Parathyroid adenoma (tissue), 2 donors: ENCODE data around the gene KLHL40.

Source experiments
- H2AFZ ChIP-seq: fragments of 300-600 bp; sonication (generic); one replicate; pipeline ENCODE4 v1.7.0; 2017; ENCODE audit warnings: antibody characterized with exemption, mild to moderate bottlenecking
- H3K27ac ChIP-seq: fragments of 300-600 bp; sonication (generic); one replicate; pipeline ENCODE4 v1.7.0; 2017
- H3K27me3 ChIP-seq: fragments of 300-600 bp; sonication (generic); one replicate; pipeline ENCODE4 v1.7.0; 2017; ENCODE audit warnings: low read length; ENCODE audit not compliant: control insufficient read depth, insufficient read depth
- H3K36me3 ChIP-seq: fragments of 300-600 bp; sonication (generic); one replicate; pipeline ENCODE4 v1.7.0; 2017; ENCODE audit warnings: low read length; ENCODE audit not compliant: control insufficient read depth, insufficient read depth
- H3K4me1 ChIP-seq: fragments of 300-600 bp; sonication (generic); one replicate; pipeline ENCODE4 v1.7.0; 2017; ENCODE audit warnings: control low read depth
- H3K4me2 ChIP-seq: fragments of 300-600 bp; sonication (generic); one replicate; pipeline ENCODE4 v1.7.0; 2017; ENCODE audit warnings: low read length
- H3K4me3 ChIP-seq: fragments of 300-600 bp; sonication (generic); one replicate; pipeline ENCODE4 v1.7.0; 2017; ENCODE audit warnings: low read depth, low read length
- H3K79me2 ChIP-seq: fragments of 300-600 bp; sonication (generic); one replicate; pipeline ENCODE4 v1.7.0; 2017; ENCODE audit warnings: control low read depth
- H3K9ac ChIP-seq: fragments of 300-600 bp; sonication (generic); one replicate; pipeline ENCODE4 v1.7.0; 2017; ENCODE audit warnings: mild to moderate bottlenecking
- H3K9me3 ChIP-seq: fragments of 300-600 bp; sonication (generic); one replicate; pipeline ENCODE4 v1.7.0; 2017; ENCODE audit warnings: low read length; ENCODE audit not compliant: control insufficient read depth
- TF ChIP-seq, protein P1 (sequence below): fragments of 300-600 bp; sonication (generic); IDR thresholded peaks from one replicate; pipeline ENCODE4 v1.7.0; 2017; ENCODE audit warnings: antibody characterized with exemption, mild to moderate bottlenecking
- donor health status: primary hyperparathyroidism.

KLHL40 gene

DNA sequence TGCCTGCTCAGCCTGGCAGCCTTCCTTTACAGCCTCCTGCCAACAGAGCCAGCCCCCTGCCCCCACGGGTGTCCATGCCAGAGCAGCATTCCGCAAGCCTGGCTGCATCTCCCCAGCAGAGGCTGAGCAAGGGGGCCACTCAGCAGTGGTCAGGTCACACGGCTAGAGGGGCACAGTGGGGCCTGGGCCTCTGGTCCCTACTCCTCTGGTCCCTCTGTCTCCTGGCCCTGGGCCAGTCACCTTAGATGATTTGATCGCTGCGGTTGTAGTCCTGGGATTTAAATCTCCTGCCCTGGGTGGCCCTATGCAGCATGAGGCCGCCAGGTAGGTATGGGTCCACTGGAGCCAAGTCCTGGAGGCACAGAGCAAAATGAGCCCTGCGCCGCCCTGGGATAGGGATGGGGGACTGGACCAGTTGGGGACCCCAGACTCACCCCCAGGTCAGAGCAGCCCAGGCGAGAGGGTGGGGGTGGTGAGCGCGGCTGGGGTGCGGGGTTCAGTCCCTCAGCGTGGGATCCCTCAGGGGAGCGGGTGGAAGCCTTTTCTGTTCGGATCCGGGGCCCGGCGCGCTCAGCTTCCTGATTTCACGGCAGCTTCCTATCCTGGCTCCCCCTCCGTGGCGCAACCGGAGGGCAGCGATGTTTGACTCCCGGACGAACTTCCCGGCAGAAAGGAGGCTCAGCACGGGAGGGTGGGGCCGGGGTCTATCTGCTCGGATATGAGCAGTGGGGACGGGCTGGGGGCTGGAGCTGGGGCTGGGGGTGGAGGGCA lies 31.6 kb upstream of the KLHL40 start, which contains the start of gene ZBTB47:
TSS of gene ZBTB47 (plus strand) at position 138 of the 771 bp plus-strand sequence. CDS start 4,659 bp downstream, outside the sequence.
- Histone ChIP-seq H3K4me2 (peak within 1 kb of the TSS; percentile 91), H3K79me2 (peaks cover 9% of the 10 kb centered on the region), H3K27ac (peak within 1 kb of the TSS; percentile 79), H2AFZ (peak within 1 kb of the TSS; percentile 83), H3K4me1 (peaks cover 25% of the 10 kb centered on the region), H3K4me3 (peak within 1 kb of the TSS; percentile 73), H3K27me3 (no peaks in the 10 kb centered on the region), H3K9ac (peak within 1 kb of the TSS; percentile 14), H3K36me3 (no peaks in the 10 kb centered on the region), H3K9me3 (no peaks in the 10 kb centered on the region)
- TF ChIP-seq, protein P1, sequence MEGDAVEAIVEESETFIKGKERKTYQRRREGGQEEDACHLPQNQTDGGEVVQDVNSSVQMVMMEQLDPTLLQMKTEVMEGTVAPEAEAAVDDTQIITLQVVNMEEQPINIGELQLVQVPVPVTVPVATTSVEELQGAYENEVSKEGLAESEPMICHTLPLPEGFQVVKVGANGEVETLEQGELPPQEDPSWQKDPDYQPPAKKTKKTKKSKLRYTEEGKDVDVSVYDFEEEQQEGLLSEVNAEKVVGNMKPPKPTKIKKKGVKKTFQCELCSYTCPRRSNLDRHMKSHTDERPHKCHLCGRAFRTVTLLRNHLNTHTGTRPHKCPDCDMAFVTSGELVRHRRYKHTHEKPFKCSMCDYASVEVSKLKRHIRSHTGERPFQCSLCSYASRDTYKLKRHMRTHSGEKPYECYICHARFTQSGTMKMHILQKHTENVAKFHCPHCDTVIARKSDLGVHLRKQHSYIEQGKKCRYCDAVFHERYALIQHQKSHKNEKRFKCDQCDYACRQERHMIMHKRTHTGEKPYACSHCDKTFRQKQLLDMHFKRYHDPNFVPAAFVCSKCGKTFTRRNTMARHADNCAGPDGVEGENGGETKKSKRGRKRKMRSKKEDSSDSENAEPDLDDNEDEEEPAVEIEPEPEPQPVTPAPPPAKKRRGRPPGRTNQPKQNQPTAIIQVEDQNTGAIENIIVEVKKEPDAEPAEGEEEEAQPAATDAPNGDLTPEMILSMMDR: no peak

DNA sequence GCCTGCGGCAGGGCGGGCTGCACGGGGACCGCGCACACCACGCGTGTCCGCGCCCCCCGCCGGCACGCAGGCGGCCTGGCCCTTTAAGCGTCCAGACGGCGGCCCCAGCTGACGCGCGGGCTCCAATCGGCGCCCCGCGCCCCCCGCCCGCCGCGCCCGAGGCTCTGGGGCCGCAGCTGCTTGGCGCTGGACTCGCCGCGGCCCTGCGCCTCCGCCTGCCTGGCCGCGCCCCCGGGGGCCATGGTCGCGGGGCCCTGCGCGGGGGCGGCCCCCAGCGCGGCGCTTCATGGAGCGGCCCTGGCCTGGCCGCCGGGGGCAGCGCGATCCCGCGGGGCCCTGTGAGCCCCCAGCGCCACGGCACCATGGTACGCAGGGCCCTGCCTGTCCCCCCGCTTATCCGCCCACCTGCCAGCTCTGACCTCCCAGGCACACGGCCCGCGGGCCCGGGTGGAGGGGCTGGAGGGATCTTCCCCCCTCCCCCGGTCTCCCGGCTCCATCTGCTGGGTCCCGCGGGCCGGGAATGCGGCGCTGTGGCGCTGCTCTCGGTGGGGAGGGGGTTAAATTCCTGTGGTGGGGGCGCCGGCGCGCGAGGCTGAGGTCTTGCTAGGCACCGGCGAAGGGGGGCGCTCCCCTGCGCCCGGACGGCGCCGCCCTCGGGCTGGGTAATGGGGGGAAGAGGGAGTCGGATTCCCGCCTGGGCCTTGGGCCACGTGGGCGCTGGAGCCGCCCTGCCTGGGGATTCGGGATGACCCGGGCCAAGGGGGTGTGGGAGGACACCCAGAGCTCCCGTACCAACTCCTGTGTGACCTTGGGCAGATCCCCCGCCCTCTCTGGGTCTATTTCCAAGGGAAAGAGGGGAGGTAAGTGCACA lies 30.8 kb upstream of the KLHL40 start:
- peaks cover 9% of the 10 kb centered on the region for H3K79me2 ChIP-seq
- H2AFZ ChIP-seq: peak overlapping the region; percentile 83
- peak overlapping the region; percentile 73 for H3K4me3 ChIP-seq
- H3K9me3 ChIP-seq: no peaks in the 10 kb centered on the region
- TF ChIP-seq, protein P1: peak; percentile 27
- peak overlapping the region; percentile 79 for H3K27ac ChIP-seq
- peaks cover 25% of the 10 kb centered on the region for H3K4me1 ChIP-seq
- peak overlapping the region; percentile 91 for H3K4me2 ChIP-seq
- H3K9ac ChIP-seq: peak overlapping the region; percentile 12
- no peaks in the 10 kb centered on the region for H3K27me3 ChIP-seq
- no peaks in the 10 kb centered on the region for H3K36me3 ChIP-seq

DNA sequence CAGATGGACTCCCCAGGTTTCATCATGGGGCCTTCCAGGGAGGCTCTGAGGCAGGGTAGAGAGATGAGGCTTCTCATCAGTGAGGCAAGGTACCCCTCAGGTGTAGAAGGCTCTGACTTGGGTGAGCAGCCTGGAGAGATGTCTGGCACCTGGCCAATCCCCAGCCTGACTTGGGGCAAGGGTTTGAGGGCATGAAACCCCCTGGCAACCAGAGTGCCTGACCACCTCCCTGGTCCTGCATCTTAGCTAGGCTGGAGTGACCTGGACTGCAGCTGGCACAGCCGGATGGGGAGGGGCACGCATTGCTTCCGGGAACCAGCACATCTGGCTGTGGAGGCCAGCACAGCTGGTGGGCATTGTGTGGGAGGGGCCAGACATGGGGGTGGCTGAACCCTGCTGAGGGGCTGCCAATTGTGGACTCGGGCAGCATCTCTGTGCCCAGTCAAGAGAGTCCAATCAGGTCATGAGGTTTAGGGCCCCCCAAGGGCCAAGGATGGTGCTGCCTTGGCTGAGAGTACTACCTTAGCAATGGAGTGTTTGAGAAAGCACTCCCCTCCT lies 29.9 kb upstream of the KLHL40 start:
- Histone ChIP-seq H3K4me3 (peak overlapping the region; percentile 73), H3K36me3 (no peaks in the 10 kb centered on the region), H3K27me3 (no peaks in the 10 kb centered on the region), H2AFZ (peak overlapping the region; percentile 83), H3K9me3 (no peaks in the 10 kb centered on the region), H3K4me2 (peak overlapping the region; percentile 83), H3K27ac (peak overlapping the region; percentile 79), H3K4me1 (peaks cover 25% of the 10 kb centered on the region), H3K9ac (no peak overlapping the region), H3K79me2 (peaks cover 9% of the 10 kb centered on the region)
- TF ChIP-seq, protein P1: no peak

DNA sequence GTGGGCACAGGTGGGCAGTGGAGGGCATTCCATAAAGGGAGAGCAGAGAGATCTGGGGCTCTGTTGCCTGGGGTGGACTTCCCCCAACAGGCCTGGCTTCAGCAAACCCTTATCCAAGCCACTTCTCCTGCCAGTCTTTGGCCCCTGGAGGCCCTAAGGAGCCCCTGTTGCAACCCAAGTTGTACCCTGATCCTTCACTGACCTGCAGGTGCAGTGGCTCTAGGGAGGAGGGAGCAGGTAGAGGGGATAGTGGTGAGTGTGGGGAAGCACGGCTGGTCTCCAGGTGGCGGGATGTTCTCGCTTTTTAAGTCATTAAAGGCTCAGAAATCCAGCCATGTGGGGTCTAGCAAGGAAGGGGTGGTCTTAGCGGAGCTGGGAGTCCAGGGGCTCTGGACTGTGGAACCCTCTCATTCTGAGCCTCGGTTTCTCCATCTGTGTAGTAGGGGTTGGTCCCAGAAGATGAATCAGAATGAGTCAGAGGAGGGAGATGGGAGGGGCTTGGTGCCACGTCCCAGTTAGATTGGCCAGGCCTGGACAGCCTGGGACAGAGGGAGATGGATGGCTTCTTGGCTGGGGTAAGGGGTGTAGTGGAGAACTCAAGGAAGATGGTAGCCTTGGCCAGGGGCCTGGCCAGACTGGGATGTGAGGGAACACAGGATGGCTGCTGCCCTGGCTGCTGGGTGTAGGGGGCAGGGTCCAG lies 29.2 kb upstream of the KLHL40 start:
- Histone ChIP-seq H3K36me3 (no peaks in the 10 kb centered on the region), H3K4me2 (no peak overlapping the region), H3K4me1 (peaks cover 25% of the 10 kb centered on the region), H3K9ac (no peak overlapping the region), H3K27ac (peak overlapping the region; percentile 32), H3K27me3 (no peaks in the 10 kb centered on the region), H3K4me3 (no peak overlapping the region), H2AFZ (no peak overlapping the region), H3K9me3 (no peaks in the 10 kb centered on the region), H3K79me2 (peaks cover 9% of the 10 kb centered on the region)
- TF ChIP-seq, protein P1: no peak
